ENCODE results near the gene THAP10.

- no peak for TF ChIP-seq POLR2AphosphoS5 (IDR thresholded peaks at IDR 0.05)
- TF ChIP-seq CTCF (IDR thresholded peaks at IDR 0.05; ENCODE audit: poor library complexity, severe bottlenecking) = no peak
- TF ChIP-seq EP300 (conservative IDR thresholded peaks at IDR 0.05; ENCODE audit: poor library complexity, severe bottlenecking) = no peak
- no peak for TF ChIP-seq MXI1 (conservative IDR thresholded peaks at IDR 0.05; ENCODE audit: poor library complexity, severe bottlenecking)
- no peak for TF ChIP-seq EZH2 (IDR thresholded peaks at IDR 0.05; ENCODE audit: borderline replicate concordance, insufficient read depth, low read length, poor library complexity, severe bottlenecking)
- no peak for TF ChIP-seq SMC3 (conservative IDR thresholded peaks at IDR 0.05; ENCODE audit: poor library complexity)
- TF ChIP-seq RAD21 (conservative IDR thresholded peaks at IDR 0.05) = no peak
- no peak for TF ChIP-seq TAF1 (IDR thresholded peaks at IDR 0.05; ENCODE audit: low read depth)
- TF ChIP-seq, protein P1, sequence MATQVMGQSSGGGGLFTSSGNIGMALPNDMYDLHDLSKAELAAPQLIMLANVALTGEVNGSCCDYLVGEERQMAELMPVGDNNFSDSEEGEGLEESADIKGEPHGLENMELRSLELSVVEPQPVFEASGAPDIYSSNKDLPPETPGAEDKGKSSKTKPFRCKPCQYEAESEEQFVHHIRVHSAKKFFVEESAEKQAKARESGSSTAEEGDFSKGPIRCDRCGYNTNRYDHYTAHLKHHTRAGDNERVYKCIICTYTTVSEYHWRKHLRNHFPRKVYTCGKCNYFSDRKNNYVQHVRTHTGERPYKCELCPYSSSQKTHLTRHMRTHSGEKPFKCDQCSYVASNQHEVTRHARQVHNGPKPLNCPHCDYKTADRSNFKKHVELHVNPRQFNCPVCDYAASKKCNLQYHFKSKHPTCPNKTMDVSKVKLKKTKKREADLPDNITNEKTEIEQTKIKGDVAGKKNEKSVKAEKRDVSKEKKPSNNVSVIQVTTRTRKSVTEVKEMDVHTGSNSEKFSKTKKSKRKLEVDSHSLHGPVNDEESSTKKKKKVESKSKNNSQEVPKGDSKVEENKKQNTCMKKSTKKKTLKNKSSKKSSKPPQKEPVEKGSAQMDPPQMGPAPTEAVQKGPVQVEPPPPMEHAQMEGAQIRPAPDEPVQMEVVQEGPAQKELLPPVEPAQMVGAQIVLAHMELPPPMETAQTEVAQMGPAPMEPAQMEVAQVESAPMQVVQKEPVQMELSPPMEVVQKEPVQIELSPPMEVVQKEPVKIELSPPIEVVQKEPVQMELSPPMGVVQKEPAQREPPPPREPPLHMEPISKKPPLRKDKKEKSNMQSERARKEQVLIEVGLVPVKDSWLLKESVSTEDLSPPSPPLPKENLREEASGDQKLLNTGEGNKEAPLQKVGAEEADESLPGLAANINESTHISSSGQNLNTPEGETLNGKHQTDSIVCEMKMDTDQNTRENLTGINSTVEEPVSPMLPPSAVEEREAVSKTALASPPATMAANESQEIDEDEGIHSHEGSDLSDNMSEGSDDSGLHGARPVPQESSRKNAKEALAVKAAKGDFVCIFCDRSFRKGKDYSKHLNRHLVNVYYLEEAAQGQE (IDR thresholded peaks at IDR 0.05; ENCODE audit: borderline replicate concordance) = no peak
Observed at GRCh38 chr15:70863450-70864218, 28.6 kb downstream of the THAP10 start.

All from neural cell (in vitro differentiated cells).